SJSA1 (cell line): ENCODE measurements around the gene UQCRC1. TPM values are rescaled to one million over a fixed set of nuclear protein-coding genes. Genes with fewer than 3 reads are reported as not detected.

ENCODE experiments used
- DNase-seq, 2 experiments: peaks; one replicate each; pipeline ENCODE4 v3.0.0-alpha.2; 2015 to 2020; ENCODE audit warnings: low spot score in 2 of 2, low read depth in 1 of 2
- H3K27ac ChIP-seq: fragments of 250-450 bp; sonication (Bioruptor Pico); 2 replicates; pipeline ENCODE4 v1.5.1; 2020; ENCODE audit warnings: mild to moderate bottlenecking, moderate library complexity
- H3K27me3 ChIP-seq: fragments of 250-450 bp; sonication (Bioruptor Pico); replicated peaks from 2 replicates; pipeline ENCODE4 v1.5.1; 2020; ENCODE audit warnings: mild to moderate bottlenecking, moderate library complexity
- H3K36me3 ChIP-seq: fragments of 250-450 bp; sonication (Bioruptor Pico); 2 replicates; pipeline ENCODE4 v1.5.1; 2020; ENCODE audit warnings: mild to moderate bottlenecking
- H3K4me1 ChIP-seq: fragments of 250-450 bp; sonication (Bioruptor Pico); replicated peaks from 2 replicates; pipeline ENCODE4 v1.6.1; 2021; ENCODE audit warnings: mild to moderate bottlenecking
- H3K4me3 ChIP-seq: fragments of 250-450 bp; sonication (Bioruptor Pico); 2 replicates; pipeline ENCODE4 v1.5.1; 2020; ENCODE audit warnings: mild to moderate bottlenecking
- H3K9me3 ChIP-seq: fragments of 250-450 bp; sonication (Bioruptor Pico); replicated peaks from 2 replicates; pipeline ENCODE4 v1.5.1; 2020; ENCODE audit warnings: mild to moderate bottlenecking
- total RNA-seq: library from RNA; depleted of rRNA; stranded (reverse); fragments of >200 nt; shearing (Covaris generic); gene quantifications from 2 replicates; pipeline ENCODE4 v1.2.3, GENCODE V29; 2014

UQCRC1 gene
- total RNA-seq, 1 experiment from 2014 or later = 377 TPM

DNA sequence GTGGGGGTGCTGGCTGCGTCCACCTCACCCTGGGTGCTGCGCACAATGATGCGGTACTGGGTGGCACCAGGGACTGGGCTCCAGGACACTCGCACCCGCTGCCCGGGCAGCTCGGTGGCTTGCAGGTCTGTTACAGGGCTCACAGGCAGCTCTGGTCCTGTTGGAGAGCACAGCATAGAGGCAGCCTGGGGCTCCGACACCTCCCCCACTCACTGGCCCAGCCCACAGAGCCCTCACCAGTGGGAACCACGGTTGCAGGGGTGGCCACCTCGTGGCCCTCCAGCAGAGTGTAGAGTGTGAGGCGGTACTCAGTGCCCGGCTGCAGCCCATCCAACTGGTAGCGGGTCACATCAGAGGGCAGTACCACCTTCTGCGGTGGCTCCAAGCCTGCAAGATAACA is 18.0 kb downstream of the UQCRC1 start:
- Histone ChIP-seq H3K27ac (no peak overlapping the region), H3K27me3 (no peaks in the 10 kb centered on the region), H3K4me3 (no peak overlapping the region), H3K9me3 (no peaks in the 10 kb centered on the region), H3K36me3 (peaks cover 84% of the 10 kb centered on the region), H3K4me1 (peaks cover 45% of the 10 kb centered on the region)
- no peak for DNase-seq

DNA sequence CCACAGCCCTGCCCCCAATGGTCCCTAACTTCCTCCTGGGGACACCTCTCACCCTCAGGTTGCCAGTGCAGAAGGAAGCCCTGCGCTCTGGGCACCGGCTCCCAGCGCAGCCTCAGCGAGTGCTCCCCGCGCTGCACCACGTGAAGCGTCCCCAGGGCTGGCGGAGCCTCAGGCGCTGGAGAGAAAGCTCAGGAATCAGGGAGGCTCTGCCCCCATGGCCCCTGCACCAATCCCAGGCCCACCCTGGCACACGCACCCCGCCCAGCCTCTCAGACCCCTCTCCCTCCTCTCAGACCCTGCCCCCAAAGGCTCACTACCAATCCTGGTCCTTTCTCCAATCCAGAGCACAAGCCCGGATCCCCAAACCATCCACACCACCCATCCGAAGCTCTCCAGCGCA is 21.2 kb downstream of the UQCRC1 start:
- Histone ChIP-seq H3K4me3 (no peak overlapping the region), H3K27me3 (no peaks in the 10 kb centered on the region), H3K4me1 (peaks cover 16% of the 10 kb centered on the region)

DNA sequence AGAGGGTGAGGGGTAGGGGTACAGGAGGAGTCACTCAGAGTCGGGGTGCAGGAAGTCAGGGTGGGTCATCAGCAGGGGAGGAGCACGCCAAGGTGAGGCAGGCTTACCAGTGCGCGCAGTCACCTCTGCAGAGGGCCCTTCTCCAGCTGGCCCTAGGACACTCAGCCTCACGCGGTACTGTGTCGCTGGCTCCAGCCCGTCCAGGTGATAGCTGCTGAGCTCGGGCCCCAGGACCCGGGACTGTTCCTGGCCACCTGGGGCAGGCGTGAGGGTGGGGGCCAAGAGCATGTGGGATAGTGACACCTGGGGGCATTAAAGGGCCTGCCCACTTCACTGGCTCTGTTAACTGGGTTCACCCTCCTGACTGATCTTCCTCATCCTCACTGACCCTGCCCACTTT is 21.8 kb downstream of the UQCRC1 start:
- peaks cover 98% of the 10 kb centered on the region for H3K36me3 ChIP-seq
- peaks cover 10% of the 10 kb centered on the region for H3K4me1 ChIP-seq
- no peak for DNase-seq
- H3K27ac ChIP-seq = no peak overlapping the region
- no peak overlapping the region for H3K4me3 ChIP-seq
- H3K9me3 ChIP-seq = no peaks in the 10 kb centered on the region
- no peaks in the 10 kb centered on the region for H3K27me3 ChIP-seq

More for the DNA sequence above, 21.2 kb downstream of the UQCRC1 start:
- Histone ChIP-seq H3K27ac (no peak overlapping the region), H3K36me3 (peaks cover 98% of the 10 kb centered on the region), H3K9me3 (no peaks in the 10 kb centered on the region)
- no peak for DNase-seq

DNA sequence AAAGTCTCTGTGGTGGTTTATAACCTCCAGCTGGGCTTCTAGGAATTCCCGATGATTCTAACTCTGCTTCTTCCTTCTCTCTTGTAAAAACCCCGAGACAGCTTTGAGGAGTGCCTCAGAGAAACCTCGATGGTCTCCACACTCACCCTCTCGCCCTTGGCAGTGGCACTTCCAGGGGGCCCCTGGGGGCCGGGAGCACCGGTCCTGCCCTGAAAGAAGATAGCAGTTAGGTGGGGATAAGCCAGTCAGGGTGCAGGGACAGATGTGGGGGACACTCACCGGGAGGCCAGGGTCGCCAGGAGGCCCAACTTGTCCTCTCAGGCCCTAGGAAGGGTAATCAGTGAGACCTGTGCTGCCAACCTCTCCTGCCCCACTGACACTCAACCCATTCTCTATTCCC is 24.0 kb downstream of the UQCRC1 start:
- DNase-seq = no peak
- Histone ChIP-seq H3K27me3 (no peaks in the 10 kb centered on the region), H3K9me3 (no peaks in the 10 kb centered on the region), H3K27ac (no peak overlapping the region), H3K4me1 (no peaks in the 10 kb centered on the region), H3K4me3 (no peak overlapping the region), H3K36me3 (peaks cover 98% of the 10 kb centered on the region)

DNA sequence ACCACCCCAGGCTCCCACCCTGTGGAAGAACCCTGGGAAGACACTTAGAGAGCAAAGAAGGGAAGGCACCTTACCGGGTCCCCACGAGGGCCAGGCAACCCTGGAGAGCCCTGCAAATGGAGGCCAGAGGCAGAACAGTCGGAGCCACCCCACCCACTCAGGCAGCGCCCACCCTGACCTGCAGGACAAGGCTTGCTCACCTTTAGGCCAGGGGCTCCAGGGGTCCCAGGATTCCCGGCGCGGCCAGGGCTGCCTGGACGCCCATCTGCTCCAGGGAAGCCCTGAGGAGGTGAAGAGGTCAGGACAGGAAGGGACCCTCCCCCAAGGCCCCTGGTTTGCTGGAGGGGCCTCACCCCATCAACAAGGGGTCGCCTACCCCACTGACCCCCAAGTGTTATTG is 24.6 kb downstream of the UQCRC1 start:
- Histone ChIP-seq H3K27me3 (no peaks in the 10 kb centered on the region), H3K4me3 (no peak overlapping the region), H3K36me3 (peaks cover 98% of the 10 kb centered on the region), H3K27ac (no peak overlapping the region), H3K4me1 (no peaks in the 10 kb centered on the region), H3K9me3 (no peaks in the 10 kb centered on the region)
- no peak for DNase-seq

DNA sequence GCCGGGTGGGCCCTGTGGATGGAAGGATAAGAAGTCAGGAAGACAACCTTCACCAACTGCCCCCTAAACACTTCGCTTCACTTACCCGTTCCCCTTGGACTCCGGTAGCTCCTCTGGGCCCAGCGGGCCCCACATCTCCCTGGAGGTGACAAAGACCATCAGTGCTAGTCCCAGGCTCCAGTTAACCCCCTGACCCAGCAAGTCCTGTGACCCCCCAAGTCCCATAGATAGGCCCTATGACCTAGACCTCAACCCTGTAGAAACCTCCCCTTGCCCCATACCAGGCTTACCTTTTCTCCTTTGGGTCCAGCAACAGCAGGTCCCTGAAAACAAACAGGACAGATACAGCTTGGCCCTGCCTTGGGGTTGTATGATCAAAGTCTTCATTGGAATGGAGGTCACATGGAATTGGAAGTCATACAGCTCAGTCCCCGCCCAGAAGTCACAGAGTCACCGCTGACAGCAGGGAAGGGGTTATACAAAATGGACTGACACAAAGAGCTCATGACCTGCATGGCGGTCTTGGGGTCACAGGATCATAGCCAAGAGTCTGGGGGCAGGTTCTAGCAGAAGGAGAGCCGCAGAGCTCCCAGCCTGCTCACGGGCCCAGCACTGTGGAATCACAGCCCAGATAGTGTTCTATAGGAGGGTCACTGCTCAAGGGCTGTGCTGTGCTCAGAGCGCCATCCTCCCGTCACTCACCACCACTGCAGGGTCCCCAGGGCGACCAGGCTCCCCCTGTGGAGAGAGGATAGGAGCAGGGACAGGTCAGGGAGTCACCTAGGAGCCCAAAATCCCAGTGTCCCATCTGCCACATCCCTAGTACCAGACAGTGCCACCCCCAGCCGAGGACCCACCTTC is 27.6 kb downstream of the UQCRC1 start:
- no peak for DNase-seq
- Histone ChIP-seq H3K4me1 (no peaks in the 10 kb centered on the region), H3K4me3 (no peak overlapping the region), H3K27ac (no peak overlapping the region), H3K36me3 (peaks cover 100% of the 10 kb centered on the region), H3K27me3 (no peaks in the 10 kb centered on the region), H3K9me3 (no peaks in the 10 kb centered on the region)

DNA sequence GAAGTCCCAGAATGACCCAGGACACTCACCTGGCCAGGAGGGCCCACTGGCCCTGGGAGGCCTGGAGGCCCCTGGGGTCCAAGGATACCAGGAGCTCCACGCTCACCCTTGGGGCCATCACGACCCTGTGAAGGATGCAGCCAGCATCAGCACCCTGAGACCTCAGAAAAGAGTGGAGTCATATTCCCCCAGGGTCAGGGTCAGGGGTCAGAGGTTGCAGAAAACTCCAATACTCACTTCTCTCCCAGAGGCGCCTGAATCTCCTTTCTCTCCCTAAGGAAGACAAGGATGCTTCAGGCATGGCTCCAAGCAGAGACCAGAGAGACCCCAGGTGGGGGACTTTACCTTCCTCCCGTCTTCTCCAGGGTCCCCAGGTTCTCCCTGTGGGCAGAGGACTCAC is 32.8 kb downstream of the UQCRC1 start:
- H3K27me3 ChIP-seq = no peaks in the 10 kb centered on the region
- no peaks in the 10 kb centered on the region for H3K9me3 ChIP-seq
- no peak overlapping the region for H3K4me3 ChIP-seq
- H3K27ac ChIP-seq = no peak overlapping the region
- no peak for DNase-seq
- H3K4me1 ChIP-seq = no peaks in the 10 kb centered on the region
- H3K36me3 ChIP-seq = peaks cover 100% of the 10 kb centered on the region

DNA sequence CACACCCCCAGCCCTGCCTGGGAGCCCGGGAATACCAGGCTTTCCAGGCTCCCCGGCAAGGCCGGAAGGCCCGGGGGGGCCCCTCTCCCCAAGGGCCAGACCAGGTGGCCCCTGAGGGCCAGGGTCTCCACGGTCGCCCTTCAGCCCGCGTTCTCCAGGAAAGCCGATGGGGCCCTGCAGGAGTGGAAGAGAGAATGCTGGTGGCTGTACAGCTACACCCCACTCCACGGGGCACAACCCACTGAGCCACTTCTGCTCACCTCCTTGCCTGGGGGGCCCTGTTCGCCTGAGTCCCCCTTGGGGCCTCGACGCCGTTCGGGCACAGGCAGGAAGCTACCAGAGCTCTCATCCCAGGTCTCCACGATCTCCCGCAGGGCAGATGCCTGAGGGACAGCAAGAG is 34.1 kb downstream of the UQCRC1 start:
- Histone ChIP-seq H3K4me1 (peaks cover 3% of the 10 kb centered on the region; the same call in 1 of the 2 replicates), H3K27me3 (no peaks in the 10 kb centered on the region), H3K4me3 (no peak overlapping the region), H3K9me3 (no peaks in the 10 kb centered on the region), H3K36me3 (peaks cover 100% of the 10 kb centered on the region), H3K27ac (no peak overlapping the region)
- DNase-seq = no peak

DNA sequence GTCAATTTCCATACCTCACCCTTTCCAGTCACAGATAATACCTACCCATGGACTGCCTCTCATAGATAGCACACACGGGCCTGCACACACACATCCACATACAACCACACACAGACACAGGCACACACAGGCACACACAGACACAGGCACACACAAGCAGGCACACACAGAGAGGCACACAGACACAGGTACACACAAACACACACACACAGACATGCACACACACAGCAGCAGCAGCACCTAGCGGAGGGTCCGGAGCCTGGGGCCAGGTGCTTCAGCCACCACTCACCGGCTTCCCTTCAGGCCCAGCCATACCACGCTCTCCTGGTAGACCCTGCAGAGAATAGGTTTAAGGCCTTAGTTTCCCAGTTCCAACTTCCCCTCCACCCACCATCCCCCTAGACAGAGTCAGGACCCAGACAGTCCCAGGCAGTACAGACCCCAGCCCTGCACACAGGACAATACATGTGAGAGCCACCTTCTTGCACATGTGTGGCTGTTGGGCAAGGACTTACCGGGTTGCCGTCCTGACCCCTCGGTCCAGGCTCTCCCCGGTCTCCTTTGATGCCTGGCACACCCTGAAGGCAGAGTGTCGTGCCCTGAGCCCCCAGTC is 35.4 kb downstream of the UQCRC1 start:
- DNase-seq = no peak
- Histone ChIP-seq H3K27ac (no peak overlapping the region), H3K9me3 (no peaks in the 10 kb centered on the region), H3K4me3 (no peak overlapping the region), H3K36me3 (peaks cover 100% of the 10 kb centered on the region), H3K27me3 (no peaks in the 10 kb centered on the region), H3K4me1 (peaks cover 16% of the 10 kb centered on the region)

DNA sequence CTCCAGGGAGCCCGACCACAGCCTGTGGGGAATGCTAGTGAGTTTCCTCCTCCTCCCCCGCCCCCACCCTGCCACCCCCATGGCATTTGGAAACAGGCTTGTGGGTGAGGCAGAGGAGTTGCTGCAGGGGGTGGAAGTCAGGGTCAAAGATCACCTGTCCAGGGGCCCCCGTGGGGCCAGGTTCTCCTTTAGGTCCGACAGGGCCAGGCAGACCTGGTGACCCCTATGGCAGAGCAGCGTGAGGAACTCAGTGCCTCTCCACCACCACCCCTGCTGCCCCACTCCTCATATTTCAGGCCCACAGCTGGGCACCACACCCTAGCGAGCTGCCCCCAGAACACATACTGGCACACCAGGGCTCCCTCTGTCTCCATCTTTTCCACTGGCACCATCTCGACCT is 36.9 kb downstream of the UQCRC1 start:
- H3K4me3 ChIP-seq = no peak overlapping the region

DNA sequence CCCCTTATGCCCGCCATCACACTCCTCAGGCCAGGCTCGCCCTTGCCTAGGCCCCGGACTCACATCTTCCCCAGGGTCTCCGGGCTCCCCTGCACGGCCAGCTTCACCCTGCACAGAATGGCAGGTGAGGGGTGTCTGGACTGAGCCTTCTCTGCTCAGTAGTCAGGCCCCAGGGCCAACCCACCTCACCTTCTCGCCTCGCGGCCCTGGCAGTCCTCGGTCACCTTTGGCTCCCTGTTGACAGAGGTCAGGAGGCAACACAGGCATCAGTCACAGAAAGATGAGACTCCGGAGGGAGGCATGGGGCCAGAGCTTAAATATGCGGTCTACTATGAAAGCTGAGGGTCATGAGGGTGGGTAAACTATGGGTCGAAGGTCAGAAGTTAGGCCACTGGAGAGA is 37.5 kb downstream of the UQCRC1 start:
- H3K27ac ChIP-seq = no peak overlapping the region
- peaks cover 37% of the 10 kb centered on the region for H3K4me1 ChIP-seq
- H3K4me3 ChIP-seq = no peak overlapping the region
- H3K27me3 ChIP-seq = no peaks in the 10 kb centered on the region
- no peaks in the 10 kb centered on the region for H3K9me3 ChIP-seq
- no peak for DNase-seq
- peaks cover 100% of the 10 kb centered on the region for H3K36me3 ChIP-seq

More for the DNA sequence above, 36.9 kb downstream of the UQCRC1 start:
- DNase-seq = no peak
- no peak overlapping the region for H3K27ac ChIP-seq
- H3K9me3 ChIP-seq = no peaks in the 10 kb centered on the region
- H3K4me1 ChIP-seq = peaks cover 31% of the 10 kb centered on the region
- H3K36me3 ChIP-seq = peaks cover 100% of the 10 kb centered on the region
- H3K27me3 ChIP-seq = no peaks in the 10 kb centered on the region

DNA sequence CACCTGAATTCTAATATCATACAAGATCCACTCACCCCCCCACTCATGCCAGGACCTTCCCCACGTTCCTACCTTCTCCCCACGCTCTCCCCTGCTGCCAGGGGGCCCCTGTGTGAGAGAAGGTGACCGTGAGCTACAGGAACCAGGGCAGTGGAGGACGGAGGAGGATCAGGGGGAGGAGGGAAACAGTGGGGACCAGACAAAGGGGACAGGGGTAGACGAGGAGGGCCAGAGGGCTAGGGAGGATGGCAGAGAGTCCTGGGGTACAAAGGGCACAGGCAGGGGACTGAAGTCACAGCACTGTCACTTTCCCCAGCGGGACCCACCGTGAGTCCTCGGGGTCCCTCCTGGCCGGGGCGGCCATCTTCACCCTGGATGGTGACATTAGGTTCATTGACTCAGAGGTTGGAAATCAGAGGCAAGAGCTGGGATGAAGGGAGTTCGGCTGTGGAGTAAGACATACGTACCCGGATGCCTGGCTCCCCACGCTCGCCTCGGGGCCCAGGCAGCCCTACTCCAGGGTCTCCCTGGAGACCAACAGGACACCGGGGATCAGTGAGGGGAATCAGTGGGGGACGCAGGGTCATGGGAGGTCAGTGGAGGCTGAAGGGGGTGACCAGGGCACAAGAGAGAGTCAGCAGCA is 39.5 kb downstream of the UQCRC1 start:
- Histone ChIP-seq H3K27me3 (no peaks in the 10 kb centered on the region), H3K36me3 (peaks cover 100% of the 10 kb centered on the region), H3K9me3 (no peaks in the 10 kb centered on the region), H3K4me1 (peaks cover 57% of the 10 kb centered on the region), H3K27ac (no peak overlapping the region), H3K4me3 (no peak overlapping the region)
- DNase-seq = no peak

DNA sequence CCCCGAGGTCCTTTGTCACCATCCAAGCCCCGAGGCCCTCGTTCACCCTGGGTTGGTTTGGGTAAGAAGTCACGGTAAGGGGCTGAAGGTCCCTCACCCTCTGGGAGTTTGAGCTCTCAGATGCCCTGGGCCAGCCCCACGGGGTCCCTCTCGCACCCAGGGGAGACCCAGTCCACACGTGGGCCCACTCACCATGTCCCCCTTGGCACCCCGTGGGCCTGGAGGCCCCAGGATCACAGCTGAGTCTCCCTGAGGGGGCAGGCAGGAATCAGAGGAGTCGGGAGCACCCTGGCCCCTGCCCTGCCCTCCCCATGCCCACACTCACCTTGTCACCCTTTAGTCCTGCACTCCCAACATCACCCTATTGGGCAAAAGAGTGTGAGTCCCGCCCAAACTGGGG is 40.0 kb downstream of the UQCRC1 start:
- H3K36me3 ChIP-seq = peaks cover 100% of the 10 kb centered on the region
- H3K9me3 ChIP-seq = no peaks in the 10 kb centered on the region
- no peaks in the 10 kb centered on the region for H3K27me3 ChIP-seq
- DNase-seq = no peak
- no peak overlapping the region for H3K4me3 ChIP-seq
- H3K27ac ChIP-seq = no peak overlapping the region
- H3K4me1 ChIP-seq = peaks cover 63% of the 10 kb centered on the region

DNA sequence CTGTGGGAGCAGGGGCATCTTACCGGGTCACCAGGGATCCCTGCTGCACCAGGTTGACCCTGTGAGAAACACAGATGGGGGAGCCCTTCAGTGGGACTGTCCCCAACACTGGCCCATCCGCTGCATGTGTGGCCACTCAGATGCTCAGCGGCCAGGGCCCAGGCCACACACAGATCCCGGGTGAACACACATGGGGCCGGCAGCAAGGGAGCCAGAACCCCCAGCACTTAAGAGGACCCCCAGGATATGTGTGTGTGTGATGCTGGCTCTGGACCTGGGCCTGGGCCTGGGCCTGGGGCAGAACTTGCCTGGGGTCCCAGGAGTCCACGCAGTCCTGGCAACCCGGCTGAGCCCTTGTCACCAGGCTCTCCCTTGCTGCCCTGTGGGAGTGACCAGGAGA is 41.0 kb downstream of the UQCRC1 start:
- Histone ChIP-seq H3K27me3 (no peaks in the 10 kb centered on the region), H3K9me3 (no peaks in the 10 kb centered on the region), H3K4me3 (no peak overlapping the region), H3K36me3 (peaks cover 99% of the 10 kb centered on the region), H3K27ac (peak overlapping the region; percentile 14), H3K4me1 (peaks cover 72% of the 10 kb centered on the region)
- DNase-seq = no peak
